Neural progenitor cell (in vitro differentiated cells): ENCODE results near the gene MSS51.

Experiments
- CTCF ChIP-seq: fragments of 200-600 bp; sonication (generic); IDR thresholded peaks from 2 replicates; pipeline ENCODE4 v1.5.1; 2017; ENCODE audit warnings: antibody characterized with exemption, mild to moderate bottlenecking
- EZH2 ChIP-seq: fragments of 200-600 bp; sonication (generic); IDR thresholded peaks from 2 replicates; pipeline ENCODE4 v1.6.1; 2017; ENCODE audit warnings: antibody characterized with exemption, mild to moderate bottlenecking, moderate library complexity

DNA sequence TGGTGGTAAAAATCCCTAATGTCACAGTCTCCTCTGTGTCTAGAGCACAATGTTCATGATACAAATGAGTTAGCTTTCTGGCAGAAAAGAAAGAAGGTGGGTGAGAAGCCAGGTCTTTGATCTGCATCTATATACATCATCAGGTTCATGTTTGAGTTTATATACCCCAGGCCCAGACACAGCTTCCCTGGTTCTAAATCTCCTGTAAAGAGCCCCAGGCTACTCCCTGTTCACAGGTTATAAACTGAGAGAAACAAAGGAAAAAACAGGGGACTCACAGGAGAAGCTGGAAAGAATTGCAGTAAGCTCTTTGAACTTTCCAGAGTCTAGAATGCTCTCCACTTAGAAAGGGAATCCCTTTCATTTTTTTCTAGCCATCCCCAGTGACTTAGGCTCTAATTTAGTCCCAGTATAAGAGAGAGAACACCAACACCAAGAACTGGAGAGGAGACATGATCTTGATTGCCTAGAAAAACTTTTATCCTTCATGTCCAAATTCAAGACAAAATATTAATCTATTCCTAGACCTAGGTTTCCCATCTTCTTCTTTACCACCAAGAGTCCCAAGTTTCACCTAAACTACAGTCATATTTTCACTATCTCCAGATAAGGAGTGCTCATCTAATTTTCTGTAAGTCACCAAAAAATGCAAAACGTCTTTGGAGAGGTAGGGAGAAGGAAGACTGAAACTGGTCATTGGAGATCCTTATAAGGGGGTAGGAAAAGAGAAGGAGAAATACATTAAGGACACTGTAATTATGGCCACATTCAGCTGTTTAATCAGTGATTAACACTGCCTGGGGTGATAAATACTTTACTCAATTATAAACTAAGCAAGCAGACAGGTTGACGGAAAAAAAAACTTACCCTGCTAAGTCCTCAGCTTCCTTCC is 469 bp downstream of the MSS51 start:
- no peak for TF ChIP-seq CTCF
- TF ChIP-seq EZH2 = no peak
